HG03039 (cell line): ENCODE measurements around the gene WNT8A.
"Not testable (repeated sequence)": the region's sequence is repeated elsewhere in the genome, so short reads cannot be mapped to it uniquely, and the experiment has no call there.

Experiments
- ATAC-seq: cut with Tn5 transposase; IDR thresholded peaks from one replicate; pipeline ENCODE4 v1.9.1; 2021; ENCODE audit warnings: mild to moderate bottlenecking, moderate library complexity; ENCODE audit not compliant: unreplicated experiment

The WNT8A gene

GRCh38 chr5:138083702-138084101 lies at the start of gene WNT8A:
Gene WNT8A, plus strand, starts transcription at chr5:138084033. Its CDS starts 95 bp downstream, at chr5:138084128.
- ATAC-seq, result no peak

GRCh38 chr5:138035605-138036537 lies 48.0 kb upstream of the WNT8A start:
- no peak for ATAC-seq

- ATAC-seq, result no peak
These were observed 46.6 kb upstream of the WNT8A start for GRCh38 chr5:138037271-138037670.

GRCh38 chr5:138037907-138038633 lies 45.8 kb upstream of the WNT8A start:
- ATAC-seq, result no peak

- ATAC-seq, result no peak
These were observed 45.0 kb upstream of the WNT8A start for GRCh38 chr5:138038826-138039225.

- ATAC-seq, result not testable (repeated sequence)
These were observed 38.5 kb upstream of the WNT8A start for GRCh38 chr5:138045283-138045682.

GRCh38 chr5:138051441-138052296 lies 32.2 kb upstream of the WNT8A start:
- ATAC-seq, result no peak

GRCh38 chr5:138052718-138053117 lies 31.1 kb upstream of the WNT8A start:
- not testable (repeated sequence) for ATAC-seq

GRCh38 chr5:138053554-138053953 lies 30.3 kb upstream of the WNT8A start:
- no peak for ATAC-seq

- ATAC-seq, result no peak
These were observed 29.6 kb upstream of the WNT8A start for GRCh38 chr5:138054206-138054605.

- ATAC-seq, result no peak
These were observed 28.8 kb upstream of the WNT8A start for GRCh38 chr5:138054847-138055558.

- no peak for ATAC-seq
These were observed 19.3 kb upstream of the WNT8A start for GRCh38 chr5:138064526-138064925.

GRCh38 chr5:138065102-138065501 lies 18.7 kb upstream of the WNT8A start:
- no peak for ATAC-seq

GRCh38 chr5:138067945-138068344 lies 15.9 kb upstream of the WNT8A start:
- no peak for ATAC-seq

GRCh38 chr5:138068742-138069600 lies 14.9 kb upstream of the WNT8A start:
- no peak for ATAC-seq

GRCh38 chr5:138070026-138070425 lies 13.8 kb upstream of the WNT8A start:
- not testable (repeated sequence) for ATAC-seq

GRCh38 chr5:138077064-138077696 lies 6.7 kb upstream of the WNT8A start:
- ATAC-seq, result no peak

- ATAC-seq, result no peak
These were observed 5.7 kb upstream of the WNT8A start for GRCh38 chr5:138078006-138078643.
